GM21737 (cell line): ENCODE results near the gene ZGPAT.

Experiments
- ATAC-seq: cut with Tn5 transposase; IDR thresholded peaks from one replicate; pipeline ENCODE4 v1.9.1; 2021; ENCODE audit warnings: mild to moderate bottlenecking, moderate library complexity; ENCODE audit not compliant: unreplicated experiment

The ZGPAT gene

GRCh38 chr20:63778034-63778752 is 70.4 kb downstream of the ZGPAT start:
- ATAC-seq, result no peak

GRCh38 chr20:63778857-63779256 is 71.0 kb downstream of the ZGPAT start:
- no peak for ATAC-seq

DNA sequence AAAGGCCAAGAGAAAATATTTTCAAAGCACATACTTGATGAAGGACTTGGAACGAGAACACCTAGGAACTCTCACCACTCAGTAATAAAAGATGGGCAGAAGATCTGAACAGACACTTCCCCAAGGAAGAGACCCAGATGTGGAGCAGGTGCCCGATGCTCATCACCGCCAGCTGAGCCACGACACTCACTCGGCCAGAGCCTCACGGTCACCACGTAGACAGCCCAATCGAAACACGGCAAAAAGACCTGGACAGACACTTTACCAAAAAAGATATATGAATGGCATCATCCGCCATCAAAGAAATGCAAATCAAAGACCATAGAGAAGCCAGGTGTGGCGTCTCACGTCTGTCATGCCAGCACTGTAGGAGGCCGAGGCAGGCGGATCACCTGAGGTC is 73.3 kb downstream of the ZGPAT start:
- ATAC-seq, result no peak

DNA sequence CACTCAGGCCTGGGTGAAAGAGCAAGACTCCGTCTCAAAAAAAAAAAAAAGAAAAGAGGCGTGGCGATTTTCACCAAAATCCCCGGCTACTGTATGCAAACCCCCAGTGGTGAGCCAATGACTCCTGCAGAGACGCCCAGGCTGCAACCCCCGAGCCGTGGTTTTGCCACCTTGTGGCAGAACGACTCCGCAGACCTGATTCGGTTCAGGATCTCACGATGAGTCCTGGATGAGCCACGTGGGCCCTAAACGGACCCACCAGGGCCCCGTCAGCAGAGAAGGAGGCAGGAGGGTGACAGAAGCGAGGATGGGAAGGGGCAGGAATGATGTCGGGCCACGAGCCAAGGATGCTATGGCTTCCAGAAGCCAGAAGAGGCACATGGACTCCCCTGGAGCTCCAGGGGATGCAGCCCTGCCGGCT is 74.2 kb downstream of the ZGPAT start:
- no peak for ATAC-seq

DNA sequence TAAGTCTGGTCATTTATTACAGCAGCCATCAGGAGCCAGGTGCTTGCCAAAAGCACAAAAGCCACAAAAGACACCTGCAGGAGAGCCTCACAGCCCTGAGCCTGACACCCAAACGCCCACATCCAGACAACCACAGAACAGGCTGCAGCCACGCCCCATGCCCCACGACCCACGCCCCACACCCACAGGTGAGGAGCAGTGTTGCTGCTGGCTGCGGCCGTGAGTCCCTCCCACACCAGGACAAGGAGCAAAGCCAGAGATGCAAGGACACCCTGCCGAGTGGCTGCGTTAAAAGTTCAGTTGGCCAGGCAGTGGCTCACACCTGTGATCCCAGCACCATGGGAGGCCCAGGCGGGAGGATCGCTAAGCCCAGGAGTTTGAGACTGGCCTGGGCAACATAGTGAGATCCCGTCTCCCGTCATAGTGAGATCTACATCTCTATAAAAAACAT is 74.7 kb downstream of the ZGPAT start:
- ATAC-seq, result no peak

GRCh38 chr20:63783970-63784369 is 76.1 kb downstream of the ZGPAT start:
- no peak for ATAC-seq

DNA sequence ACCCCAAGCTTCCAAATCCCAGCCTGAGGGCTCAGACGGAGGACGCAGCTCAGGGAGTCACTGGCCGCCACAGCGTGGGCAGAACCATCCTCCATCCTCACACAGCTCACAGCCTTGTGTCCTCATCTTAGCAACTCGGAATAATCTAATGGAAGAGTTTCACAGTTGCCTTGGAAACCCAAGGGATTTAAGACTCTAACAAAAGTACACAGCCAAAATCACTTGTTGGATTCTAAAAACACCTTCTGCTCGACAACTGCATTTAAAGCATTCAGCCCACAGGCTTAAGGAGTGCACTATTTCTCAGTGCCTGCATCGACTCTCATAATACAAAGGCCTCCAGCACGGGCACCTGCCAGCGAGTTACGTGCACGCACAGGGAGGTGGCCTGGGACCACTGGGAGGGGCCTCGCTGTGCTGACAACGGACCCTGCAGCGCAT is 77.9 kb downstream of the ZGPAT start:
- no peak for ATAC-seq
